ELR (cell line): ENCODE results near the gene MMAB.
A peak's percentile ranks its signal among the peaks of the same experiment; 100 is the strongest.

ENCODE experiments used
- DNase-seq: peaks from one replicate; pipeline ENCODE4 v3.0.0-alpha.2; 2015; ENCODE audit warnings: low read depth

The MMAB gene

GRCh38 chr12:109573029-109573913, at the start of gene MMAB, which contains the start of gene MVK:
Gene MMAB (minus strand): TSS chr12:109573504. CDS start chr12:109573480, 24 bp downstream.
Gene MVK (plus strand): TSS chr12:109573794. CDS start chr12:109574823, 1,029 bp downstream.
- peak; percentile 99 for DNase-seq

- DNase-seq: no peak
These were observed 48.6 kb upstream of the MMAB start for GRCh38 chr12:109621901-109622364.

- DNase-seq: no peak
These were observed 47.9 kb upstream of the MMAB start for GRCh38 chr12:109621211-109621694.

- no peak for DNase-seq
These were observed 45.8 kb upstream of the MMAB start for GRCh38 chr12:109619002-109619604.

GRCh38 chr12:109618082-109618481, 44.8 kb upstream of the MMAB start:
- no peak for DNase-seq

GRCh38 chr12:109617491-109617890, 44.2 kb upstream of the MMAB start:
- no peak for DNase-seq

- no peak for DNase-seq
These were observed 42.4 kb upstream of the MMAB start for GRCh38 chr12:109615556-109616229.

- no peak for DNase-seq
These were observed 40.5 kb upstream of the MMAB start for GRCh38 chr12:109613649-109614455.

GRCh38 chr12:109612975-109613502, 39.7 kb upstream of the MMAB start:
- peak; percentile 53 for DNase-seq

- DNase-seq: no peak
These were observed 38.7 kb upstream of the MMAB start for GRCh38 chr12:109612003-109612402.

GRCh38 chr12:109611223-109611622, 37.9 kb upstream of the MMAB start:
- DNase-seq: no peak

GRCh38 chr12:109610523-109610922, 37.2 kb upstream of the MMAB start:
- no peak for DNase-seq

GRCh38 chr12:109609342-109609741, 36.0 kb upstream of the MMAB start:
- DNase-seq: no peak

GRCh38 chr12:109608793-109609192, 35.5 kb upstream of the MMAB start:
- DNase-seq: no peak

GRCh38 chr12:109608270-109608669, 35.0 kb upstream of the MMAB start:
- DNase-seq: no peak

- DNase-seq: no peak
These were observed 34.3 kb upstream of the MMAB start for GRCh38 chr12:109607618-109608017.

GRCh38 chr12:109606320-109607028, 33.2 kb upstream of the MMAB start:
- no peak for DNase-seq

GRCh38 chr12:109605599-109606228, 32.4 kb upstream of the MMAB start:
- no peak for DNase-seq

- DNase-seq: no peak
These were observed 31.7 kb upstream of the MMAB start for GRCh38 chr12:109605016-109605415.

- no peak for DNase-seq
These were observed 30.9 kb upstream of the MMAB start for GRCh38 chr12:109604132-109604585.
